K562 (cell line): ENCODE results near the gene PHLDA3. TPM values are rescaled to one million over a fixed set of nuclear protein-coding genes. Genes with fewer than 3 reads are reported as not detected.

Experiments
- ARID4B ChIP-seq: sonication (generic); formaldehyde crosslinking; IDR thresholded peaks from 2 replicates; pipeline ENCODE4 v1.8.0; 2022; ENCODE audit warnings: mild to moderate bottlenecking, missing genetic modification reagents
- CHAMP1 ChIP-seq: fragments of 450-650 bp; IDR thresholded peaks from 2 replicates; pipeline ENCODE4 v1.6.1; 2016; ENCODE audit warnings: mild to moderate bottlenecking
- DDX20 ChIP-seq: fragments of 450-650 bp; IDR thresholded peaks from 2 replicates; pipeline ENCODE4 v1.6.1; 2016; ENCODE audit warnings: missing genetic modification characterization, low read depth, mild to moderate bottlenecking, missing compliant biosample characterization, moderate library complexity
- ELF2 ChIP-seq: fragments of 250-450 bp; sonication (Bioruptor Pico); IDR thresholded peaks from 2 replicates; pipeline ENCODE4 v1.5.0; 2021; ENCODE audit warnings: mild to moderate bottlenecking
- HEY1 ChIP-seq: fragments of 250-450 bp; sonication (Bioruptor Pico); IDR thresholded peaks from 2 replicates; pipeline ENCODE4 v1.5.0; 2020; ENCODE audit warnings: mild to moderate bottlenecking, moderate library complexity, borderline replicate concordance
- HNRNPL ChIP-seq: fragments of 200-400 bp; formaldehyde crosslinking; IDR thresholded peaks from 2 replicates; pipeline ENCODE4 v1.6.1; 2017; ENCODE audit warnings: low read depth, mild to moderate bottlenecking, low read length
- NR2C2 ChIP-seq, 2 experiments: fragments of 200-800 bp in 1 of 2; sonication (Bioruptor generic) in 1 of 2; sonication (generic) in 1 of 2; formaldehyde crosslinking in 1 of 2; IDR thresholded peaks; 2 replicates each; pipeline versions ENCODE4 v1.6.1 to v1.8.0; 2016 to 2022; ENCODE audit warnings: mild to moderate bottlenecking in 1 of 2, missing compliant biosample characterization in 1 of 2, missing genetic modification characterization in 1 of 2, missing genetic modification reagents in 1 of 2
- RBFOX2 ChIP-seq: fragments of 200-400 bp; formaldehyde crosslinking; IDR thresholded peaks from 2 replicates; pipeline ENCODE4 v1.6.1; 2017; ENCODE audit warnings: low read depth, mild to moderate bottlenecking, low read length, moderate library complexity
- RBM22 ChIP-seq: fragments of 200-400 bp; formaldehyde crosslinking; IDR thresholded peaks from 2 replicates; pipeline ENCODE4 v1.6.1; 2018; ENCODE audit warnings: low read length, low read depth; ENCODE audit not compliant: poor library complexity, severe bottlenecking
- TFAM ChIP-seq: fragments of 250-450 bp; sonication (Bioruptor Pico); conservative IDR thresholded peaks from 2 replicates; pipeline ENCODE4 v1.5.0; 2021; ENCODE audit warnings: mild to moderate bottlenecking, moderate library complexity
- ZNF445 ChIP-seq: fragments of 250-450 bp; sonication (Bioruptor Pico); IDR thresholded peaks from 2 replicates; pipeline ENCODE4 v1.4.0; 2020; ENCODE audit warnings: low read depth, mild to moderate bottlenecking, moderate library complexity
- polyA plus RNA-seq, 8 experiments: library from polyadenylated mRNA; depleted of rRNA in 4 of 8; stranded (reverse) in 5 of 8; unstranded in 3 of 8; fragments of >200 nt; fragmentation: Nextera tagmentation in 2 of 8; fragmentation: Illumina TruSeq in 1 of 8; extraction: Ambion mirVana in 2 of 8; extraction: Trizol in 1 of 8; gene quantifications; 2 replicates each; pipeline versions ENCODE4 v1.2.1 to v1.2.3, GENCODE V29; 2011 to 2014; ENCODE audit warnings: inconsistent platforms in 1 of 8, missing spikeins in 1 of 8
- total RNA-seq, 7 experiments: library from RNA; depleted of rRNA in 6 of 7; stranded (reverse); fragments of >200 nt in 6 of 7; fragmentation: Illumina TruSeq in 2 of 7; extraction: Trizol in 2 of 7; gene quantifications; 2 replicates each; pipeline versions ENCODE4 v1.2.1 to v1.2.3, GENCODE V29; 2011 to 2021; ENCODE audit warnings: low replicate concordance in 1 of 7
- TF ChIP-seq, protein P1 (sequence below): fragments of 250-450 bp; sonication (Bioruptor Pico); IDR thresholded peaks from 2 replicates; pipeline ENCODE4 v1.4.0; 2020; ENCODE audit warnings: mild to moderate bottlenecking
- TF ChIP-seq, protein P2 (sequence below): IDR thresholded peaks from 3 replicates; pipeline ENCODE4 v1.6.1; 2011; ENCODE audit warnings: borderline replicate concordance, mild to moderate bottlenecking, moderate library complexity; ENCODE audit not compliant: insufficient read length; ENCODE audit errors: extremely low read depth

Gene PHLDA3
- total and polyA plus RNA-seq, 9 of the 15 experiments (the other 6 are each of a cell fraction or from before 2014, with no cell fraction given) = 0.11 to 0.27 TPM; not detected in 7

GRCh38 chr1:201481761-201482493 is 12.9 kb upstream of the PHLDA3 start (continued):
- TF ChIP-seq, protein P1, sequence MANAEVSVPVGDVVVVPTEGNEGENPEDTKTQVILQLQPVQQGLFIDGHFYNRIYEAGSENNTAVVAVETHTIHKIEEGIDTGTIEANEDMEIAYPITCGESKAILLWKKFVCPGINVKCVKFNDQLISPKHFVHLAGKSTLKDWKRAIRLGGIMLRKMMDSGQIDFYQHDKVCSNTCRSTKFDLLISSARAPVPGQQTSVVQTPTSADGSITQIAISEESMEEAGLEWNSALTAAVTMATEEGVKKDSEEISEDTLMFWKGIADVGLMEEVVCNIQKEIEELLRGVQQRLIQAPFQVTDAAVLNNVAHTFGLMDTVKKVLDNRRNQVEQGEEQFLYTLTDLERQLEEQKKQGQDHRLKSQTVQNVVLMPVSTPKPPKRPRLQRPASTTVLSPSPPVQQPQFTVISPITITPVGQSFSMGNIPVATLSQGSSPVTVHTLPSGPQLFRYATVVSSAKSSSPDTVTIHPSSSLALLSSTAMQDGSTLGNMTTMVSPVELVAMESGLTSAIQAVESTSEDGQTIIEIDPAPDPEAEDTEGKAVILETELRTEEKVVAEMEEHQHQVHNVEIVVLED = no peak
- TF ChIP-seq NR2C2 (CRISPR knock-in tag; IDR thresholded peaks at IDR 0.05) = 0 out of 2 replicates have a peak, but pooled peaks have one; percentile 26
- no peak for TF ChIP-seq NR2C2 (tag; IDR thresholded peaks at IDR 0.05)
- no peak for TF ChIP-seq RBFOX2
- TF ChIP-seq ELF2 (CRISPR knock-in tag) = no peak
- no peak for TF ChIP-seq TFAM (CRISPR knock-in tag)
- TF ChIP-seq HEY1 (CRISPR knock-in tag) = no peak
- no peak for TF ChIP-seq DDX20 (tag)
- no peak for TF ChIP-seq HNRNPL
- no peak for TF ChIP-seq CHAMP1
- TF ChIP-seq ZNF445 (CRISPR knock-in tag) = no peak
- TF ChIP-seq ARID4B (CRISPR knock-in tag) = peak; percentile 77; the same call in 1 of the 2 replicates
- no peak for TF ChIP-seq RBM22
- TF ChIP-seq, protein P2, sequence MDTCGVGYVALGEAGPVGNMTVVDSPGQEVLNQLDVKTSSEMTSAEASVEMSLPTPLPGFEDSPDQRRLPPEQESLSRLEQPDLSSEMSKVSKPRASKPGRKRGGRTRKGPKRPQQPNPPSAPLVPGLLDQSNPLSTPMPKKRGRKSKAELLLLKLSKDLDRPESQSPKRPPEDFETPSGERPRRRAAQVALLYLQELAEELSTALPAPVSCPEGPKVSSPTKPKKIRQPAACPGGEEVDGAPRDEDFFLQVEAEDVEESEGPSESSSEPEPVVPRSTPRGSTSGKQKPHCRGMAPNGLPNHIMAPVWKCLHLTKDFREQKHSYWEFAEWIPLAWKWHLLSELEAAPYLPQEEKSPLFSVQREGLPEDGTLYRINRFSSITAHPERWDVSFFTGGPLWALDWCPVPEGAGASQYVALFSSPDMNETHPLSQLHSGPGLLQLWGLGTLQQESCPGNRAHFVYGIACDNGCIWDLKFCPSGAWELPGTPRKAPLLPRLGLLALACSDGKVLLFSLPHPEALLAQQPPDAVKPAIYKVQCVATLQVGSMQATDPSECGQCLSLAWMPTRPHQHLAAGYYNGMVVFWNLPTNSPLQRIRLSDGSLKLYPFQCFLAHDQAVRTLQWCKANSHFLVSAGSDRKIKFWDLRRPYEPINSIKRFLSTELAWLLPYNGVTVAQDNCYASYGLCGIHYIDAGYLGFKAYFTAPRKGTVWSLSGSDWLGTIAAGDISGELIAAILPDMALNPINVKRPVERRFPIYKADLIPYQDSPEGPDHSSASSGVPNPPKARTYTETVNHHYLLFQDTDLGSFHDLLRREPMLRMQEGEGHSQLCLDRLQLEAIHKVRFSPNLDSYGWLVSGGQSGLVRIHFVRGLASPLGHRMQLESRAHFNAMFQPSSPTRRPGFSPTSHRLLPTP = no peak
